Omental fat pad (tissue), 4 donors: ENCODE data around the gene MAGI1. TPM values are rescaled to one million over a fixed set of nuclear protein-coding genes. Genes with fewer than 3 reads are reported as not detected.

Experiments used
- ATAC-seq: fragments of 150-250 bp; one replicate; pipeline ENCODE4 v1.9.1; 2016; ENCODE audit warnings: mild to moderate bottlenecking, moderate library complexity; ENCODE audit not compliant: low FRiP score
- DNase-seq: peaks from one replicate; pipeline ENCODE4 v3.0.0-alpha.2; 2019; ENCODE audit warnings: low spot score
- CTCF ChIP-seq, 3 donors: fragments of 450-650 bp; IDR thresholded peaks; one replicate each; pipeline ENCODE4 v1.5.1; 2016 to 2017; ENCODE audit warnings: antibody characterized with exemption in 3 of 3, mild to moderate bottlenecking in 3 of 3, moderate library complexity in 2 of 3
- total RNA-seq, 4 donors: library from RNA; depleted of rRNA; stranded (reverse); fragments of >200 nt; gene quantifications; one replicate each; pipeline ENCODE4 v1.1.0, GENCODE V29; 2016

The MAGI1 gene
- total RNA-seq, 4 donors from 2014 or later = 22.9 to 38.8 (median 34.3) TPM

GRCh38 chr3:65880350-65880749 is 158.4 kb downstream of the MAGI1 start:
- no peak for TF ChIP-seq CTCF (IDR thresholded peaks at IDR 0.05)
- ATAC-seq (no peak), DNase-seq (no peak)

GRCh38 chr3:65879372-65879771 is 159.3 kb downstream of the MAGI1 start:
- ATAC-seq (no peak), DNase-seq (no peak)
- TF ChIP-seq CTCF (IDR thresholded peaks at IDR 0.05) = no peak

GRCh38 chr3:65878831-65879230 is 159.9 kb downstream of the MAGI1 start:
- no peak for DNase-seq
- no peak for ATAC-seq
- TF ChIP-seq CTCF (IDR thresholded peaks at IDR 0.05) = no peak

- DNase-seq = no peak
These were observed 161.6 kb downstream of the MAGI1 start for GRCh38 chr3:65877160-65877559.

GRCh38 chr3:65876028-65876420 is 162.7 kb downstream of the MAGI1 start:
- no peak for TF ChIP-seq CTCF (IDR thresholded peaks at IDR 0.05)
- no peak for DNase-seq
- ATAC-seq = no peak

More at GRCh38 chr3:65877160-65877559, 161.6 kb downstream of the MAGI1 start:
- no peak for TF ChIP-seq CTCF (IDR thresholded peaks at IDR 0.05)
- no peak for ATAC-seq

- DNase-seq = no peak
- no peak for ATAC-seq
- TF ChIP-seq CTCF (IDR thresholded peaks at IDR 0.05) = no peak
These were observed 163.2 kb downstream of the MAGI1 start for GRCh38 chr3:65875393-65876027.

GRCh38 chr3:65873869-65874268 is 164.8 kb downstream of the MAGI1 start:
- TF ChIP-seq CTCF (IDR thresholded peaks at IDR 0.05) = no peak
- ATAC-seq (no peak), DNase-seq (no peak)
